Measurements from ENCODE around the gene RIMOC1. TPM values are rescaled to one million over a fixed set of nuclear protein-coding genes. Genes with fewer than 3 reads are reported as not detected.
"Not testable (repeated sequence)": the region's sequence is repeated elsewhere in the genome, so short reads cannot be mapped to it uniquely, and the experiment has no call there.

The RIMOC1 gene
- total and polyA plus RNA-seq, 3 experiments from 2014 or later: 8.4 to 36.5 (median 34.6) TPM

DNA sequence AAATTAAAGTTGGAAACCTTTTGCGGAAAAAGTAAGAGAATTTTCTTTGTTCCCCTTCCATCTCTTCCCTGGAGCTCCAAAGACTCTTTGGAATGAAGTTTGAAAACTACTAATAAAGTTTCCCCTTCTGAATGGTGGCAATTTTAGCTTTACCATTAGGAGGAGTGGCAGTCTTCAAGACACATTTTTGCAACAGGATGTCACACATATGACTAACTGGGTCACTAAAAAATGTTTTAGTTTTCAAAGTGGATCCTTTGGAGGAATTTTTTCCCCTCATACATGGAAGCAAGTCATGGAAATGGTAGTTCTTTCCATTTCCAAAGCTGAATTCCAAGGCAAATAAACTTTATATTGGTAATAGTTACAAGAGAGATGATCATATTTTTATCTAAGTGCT is 36.5 kb downstream of the RIMOC1 start:
- Mint-ChIP-seq H3K36me3 (peaks cover 4 to 42% (median 14%) of the 10 kb centered on the region in 3 donors), H3K9me3 (no peaks in the 10 kb centered on the region), H3K4me1 (no peaks in the 10 kb centered on the region), H3K27ac (no peak overlapping the region), H3K4me3 (no peak overlapping the region), H3K27me3 (no peaks in the 10 kb centered on the region)
- ChIA-PET CTCF (no interaction called here), POLR2A (interaction anchor here (0.7 kb wide), 1 partner anchor 36 kb away, joined by 3 read pairs; no protein-coding TSS in a partner anchor)
- no peak overlapping the region for H3K4me3 ChIP-seq (ENCODE audit: low read length)
- H3K27me3 ChIP-seq (ENCODE audit: insufficient read depth, low read length, poor library complexity, severe bottlenecking): no peaks in the 10 kb centered on the region
- DNase-seq: no peak
- no peaks in the 10 kb centered on the region for H3K36me3 ChIP-seq (ENCODE audit: insufficient read depth, low read length)
- no peak overlapping the region for H3K27ac ChIP-seq (ENCODE audit: low read depth, low read length)
- no peaks in the 10 kb centered on the region for H3K9me3 ChIP-seq (ENCODE audit: low read length)
- no peaks in the 10 kb centered on the region for H3K4me1 ChIP-seq (ENCODE audit: insufficient read depth, low read length)

DNA sequence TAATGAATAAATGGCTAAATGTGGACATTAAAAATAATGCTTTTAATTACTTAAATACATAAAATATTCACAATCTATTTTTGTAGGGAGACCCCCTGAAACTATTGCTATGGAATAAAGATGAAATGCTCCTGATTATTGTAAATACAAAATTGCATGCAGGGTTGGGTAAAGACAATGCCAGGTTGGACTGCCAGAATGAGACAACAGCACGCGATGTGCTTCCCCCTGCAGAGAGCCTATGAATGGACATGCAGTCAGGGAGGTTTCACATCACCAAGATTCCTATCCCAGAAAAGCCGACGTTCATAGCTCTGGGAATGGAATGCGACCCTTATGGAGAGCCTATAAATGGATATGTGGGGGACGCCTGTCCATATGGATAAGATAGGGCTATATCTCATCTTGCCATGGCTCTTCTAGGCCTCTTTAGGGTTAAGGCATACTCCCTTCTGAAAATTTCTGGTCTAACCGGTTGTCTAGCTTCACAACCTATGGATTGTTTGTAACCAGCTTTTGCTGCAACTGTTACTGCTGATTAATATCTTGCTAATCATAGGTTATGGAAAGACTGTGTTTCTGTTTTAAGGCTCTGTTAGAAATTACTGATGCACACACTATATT is 41.3 kb downstream of the RIMOC1 start:
- H3K4me1 Mint-ChIP-seq; H3K27ac Mint-ChIP-seq; POLR2A ChIA-PET; H3K27ac ChIP-seq (ENCODE audit: low read depth, low read length); H3K4me1 ChIP-seq (ENCODE audit: insufficient read depth, low read length); DNase-seq; H3K27me3 Mint-ChIP-seq; H3K27me3 ChIP-seq (ENCODE audit: insufficient read depth, low read length, poor library complexity, severe bottlenecking); H3K9me3 ChIP-seq (ENCODE audit: low read length); CTCF ChIA-PET; H3K4me3 Mint-ChIP-seq; H3K4me3 ChIP-seq (ENCODE audit: low read length); H3K36me3 ChIP-seq (ENCODE audit: insufficient read depth, low read length): not testable (repeated sequence)
- Mint-ChIP-seq H3K9me3 (peaks cover 0 to 14% (median 6%) of the 10 kb centered on the region in 5 donors), H3K36me3 (peaks cover 7 to 24% (median 13%) of the 10 kb centered on the region in 3 donors)

DNA sequence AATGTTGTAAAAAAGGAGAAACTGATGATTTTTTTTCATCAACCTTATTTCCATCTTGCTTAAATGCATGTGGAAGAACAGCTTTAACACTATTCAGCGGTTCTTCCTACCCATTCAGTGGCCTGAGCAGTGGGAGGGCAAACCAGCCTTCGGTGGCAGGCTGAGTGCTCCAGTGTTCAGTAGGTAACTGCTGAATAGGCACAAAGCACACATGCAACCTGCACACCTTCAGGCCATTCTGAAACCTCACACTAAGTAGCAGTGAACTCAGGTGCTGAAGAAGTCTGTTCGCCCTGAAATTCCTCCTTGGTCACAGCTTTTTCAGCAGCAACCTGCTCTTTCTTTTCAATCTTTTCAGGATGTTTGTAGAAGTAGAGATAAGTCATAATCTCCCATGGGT is 47.1 kb downstream of the RIMOC1 start:
- POLR2A ChIA-PET: no interaction called here
- no peak for DNase-seq
- Mint-ChIP-seq H3K27ac (no peak overlapping the region), H3K36me3 (peaks cover 0 to 21% (median 2%) of the 10 kb centered on the region in 3 donors), H3K27me3 (peaks cover 5 to 8% of the 10 kb centered on the region in 2 donors), H3K4me1 (no peaks in the 10 kb centered on the region), H3K4me3 (no peak overlapping the region), H3K9me3 (peaks cover 0 to 17% (median 8%) of the 10 kb centered on the region in 5 donors)
- CTCF ChIA-PET: no interaction called here
- Histone ChIP-seq H3K4me3 (ENCODE audit: low read length) (no peak overlapping the region), H3K4me1 (ENCODE audit: insufficient read depth, low read length) (no peaks in the 10 kb centered on the region), H3K27me3 (ENCODE audit: insufficient read depth, low read length, poor library complexity, severe bottlenecking) (no peaks in the 10 kb centered on the region), H3K9me3 (ENCODE audit: low read length) (no peaks in the 10 kb centered on the region), H3K36me3 (ENCODE audit: insufficient read depth, low read length) (no peaks in the 10 kb centered on the region), H3K27ac (ENCODE audit: low read depth, low read length) (no peak overlapping the region)

Other genes starting within 250 kb of the RIMOC1 start
- 100 to 1,000 TPM; 111 to 117 TPM for gene OXCT1, start 33.9 kb upstream of the RIMOC1 start, total RNA-seq
- 25.6 TPM for gene OXCT1, start 33.9 kb upstream of the RIMOC1 start, polyA plus RNA-seq
- 10 to 100 TPM; 15.8 to 18.0 TPM for gene FBXO4, start 20.9 kb downstream of the RIMOC1 start, total RNA-seq
- 17.0 TPM for gene FBXO4, start 20.9 kb downstream of the RIMOC1 start, polyA plus RNA-seq